HG03439 (cell line): ENCODE measurements around the gene RNF31.

Experiments
- ATAC-seq: cut with Tn5 transposase; IDR thresholded peaks from one replicate; pipeline ENCODE4 v1.9.1; 2021; ENCODE audit warnings: mild to moderate bottlenecking, moderate library complexity; ENCODE audit not compliant: unreplicated experiment

RNF31 gene

DNA sequence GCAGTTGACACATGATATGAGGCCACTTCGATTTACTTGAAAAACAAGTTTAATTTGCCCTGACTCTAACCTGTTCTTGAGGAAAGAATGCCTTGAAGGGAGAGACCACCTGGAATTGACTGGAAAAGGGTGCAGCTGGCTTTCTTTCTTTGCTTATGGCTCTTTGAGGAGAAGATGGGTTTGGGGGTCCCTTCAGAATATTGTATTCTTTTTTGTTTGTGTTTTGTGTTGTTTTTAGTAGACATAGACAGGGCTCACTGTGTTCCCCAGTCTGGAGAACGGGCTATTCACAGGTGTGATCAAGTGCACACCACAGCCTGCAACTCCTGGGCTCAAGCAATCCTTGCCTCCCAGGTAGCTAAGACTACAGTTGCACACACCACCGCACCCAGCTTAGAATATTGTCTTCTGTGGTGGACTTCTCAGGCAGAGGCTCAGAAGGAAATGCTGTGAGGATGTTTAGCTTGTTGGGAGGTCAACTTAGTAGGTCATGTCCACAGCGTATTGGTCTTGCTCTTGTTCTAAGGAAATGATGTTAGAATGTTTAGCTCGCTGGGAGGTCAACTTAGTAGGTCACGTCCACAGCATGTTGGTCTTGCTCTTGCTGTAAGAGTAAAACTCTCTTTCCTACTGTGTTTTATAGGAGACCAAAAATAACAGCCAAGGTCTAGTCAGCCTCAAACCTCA is 31.0 kb upstream of the RNF31 start:
- no peak for ATAC-seq

DNA sequence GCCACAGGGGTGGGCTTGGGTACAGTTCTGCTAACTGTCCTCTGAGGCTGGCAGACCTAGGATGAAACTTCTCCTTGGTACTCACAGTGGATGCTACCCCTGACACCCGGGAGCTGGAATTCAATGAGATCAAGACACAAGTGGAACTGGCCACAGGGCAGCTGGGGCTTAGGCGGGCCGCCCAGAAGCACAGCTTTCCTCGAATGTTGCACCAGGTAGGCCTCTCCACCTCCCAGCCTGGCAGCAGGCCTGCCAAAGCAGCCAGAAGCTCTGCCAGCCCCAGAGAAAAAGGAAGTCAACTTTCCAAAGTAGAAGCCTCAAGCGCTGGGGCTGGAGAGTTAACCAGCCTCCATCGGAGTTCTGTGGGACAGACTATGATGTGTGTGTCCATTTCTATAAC is 30.1 kb upstream of the RNF31 start:
- ATAC-seq, result no peak

- no peak for ATAC-seq
These were observed 27.6 kb upstream of the RNF31 start for GRCh38 chr14:24119691-24120090.

- no peak for ATAC-seq
These were observed 26.1 kb upstream of the RNF31 start for GRCh38 chr14:24121210-24121609.

DNA sequence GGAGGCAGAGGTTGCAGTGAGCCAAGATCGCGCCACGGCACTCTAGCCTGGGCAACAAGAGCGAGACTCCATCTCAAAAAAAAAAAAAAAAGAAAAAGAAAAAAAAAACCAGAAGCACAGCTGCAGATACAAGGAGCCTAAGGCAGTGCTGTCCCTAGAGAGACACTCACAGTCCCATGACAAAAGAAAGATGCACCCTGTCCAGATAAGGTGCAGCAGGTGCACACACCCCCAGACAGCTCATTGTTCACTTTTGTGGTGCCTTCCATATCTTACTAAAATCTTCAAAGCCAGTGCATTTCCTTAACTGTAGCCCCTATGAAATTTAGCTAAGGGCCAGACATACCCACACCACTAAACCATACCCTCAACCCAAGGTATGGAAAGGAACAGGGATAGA is 24.9 kb upstream of the RNF31 start:
- ATAC-seq, result no peak

- ATAC-seq, result no peak
These were observed 24.4 kb upstream of the RNF31 start for GRCh38 chr14:24122898-24123297.

- ATAC-seq, result no peak
These were observed 23.6 kb upstream of the RNF31 start for GRCh38 chr14:24123424-24124417.

GRCh38 chr14:24126939-24127338 is 20.4 kb upstream of the RNF31 start:
- no peak for ATAC-seq

- no peak for ATAC-seq
These were observed 19.6 kb upstream of the RNF31 start for GRCh38 chr14:24127673-24128072.

GRCh38 chr14:24129410-24129998 is 17.8 kb upstream of the RNF31 start:
- ATAC-seq, result no peak

- ATAC-seq, result no peak
These were observed 16.9 kb upstream of the RNF31 start, which contains the start of gene FITM1 for GRCh38 chr14:24130380-24130716. TSS of gene FITM1 (plus strand) at chr14:24130659. CDS start at chr14:24131564, 905 bp downstream.

- ATAC-seq, result no peak
These were observed 16.4 kb upstream of the RNF31 start for GRCh38 chr14:24130717-24131548.

- no peak for ATAC-seq
These were observed 15.7 kb upstream of the RNF31 start for GRCh38 chr14:24131549-24131966.

GRCh38 chr14:24132061-24132685 is 15.1 kb upstream of the RNF31 start:
- ATAC-seq, result no peak

- no peak for ATAC-seq
These were observed 14.3 kb upstream of the RNF31 start for GRCh38 chr14:24132976-24133375.

GRCh38 chr14:24133735-24134134 is 13.6 kb upstream of the RNF31 start:
- ATAC-seq, result no peak

DNA sequence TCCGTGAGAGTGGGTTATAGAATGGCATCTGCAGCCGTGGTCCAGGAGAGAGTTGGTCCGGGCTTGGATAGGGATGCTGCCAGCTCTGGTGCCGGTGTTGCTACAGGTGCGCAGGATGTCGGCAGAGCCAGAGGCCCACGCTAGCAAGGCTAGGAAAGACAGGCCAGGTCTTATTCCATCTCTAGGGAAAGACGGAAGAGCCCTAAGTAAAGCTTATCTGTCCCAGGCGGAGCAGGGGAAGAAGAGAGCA is 11.8 kb upstream of the RNF31 start:
- ATAC-seq, result peak; percentile 1

DNA sequence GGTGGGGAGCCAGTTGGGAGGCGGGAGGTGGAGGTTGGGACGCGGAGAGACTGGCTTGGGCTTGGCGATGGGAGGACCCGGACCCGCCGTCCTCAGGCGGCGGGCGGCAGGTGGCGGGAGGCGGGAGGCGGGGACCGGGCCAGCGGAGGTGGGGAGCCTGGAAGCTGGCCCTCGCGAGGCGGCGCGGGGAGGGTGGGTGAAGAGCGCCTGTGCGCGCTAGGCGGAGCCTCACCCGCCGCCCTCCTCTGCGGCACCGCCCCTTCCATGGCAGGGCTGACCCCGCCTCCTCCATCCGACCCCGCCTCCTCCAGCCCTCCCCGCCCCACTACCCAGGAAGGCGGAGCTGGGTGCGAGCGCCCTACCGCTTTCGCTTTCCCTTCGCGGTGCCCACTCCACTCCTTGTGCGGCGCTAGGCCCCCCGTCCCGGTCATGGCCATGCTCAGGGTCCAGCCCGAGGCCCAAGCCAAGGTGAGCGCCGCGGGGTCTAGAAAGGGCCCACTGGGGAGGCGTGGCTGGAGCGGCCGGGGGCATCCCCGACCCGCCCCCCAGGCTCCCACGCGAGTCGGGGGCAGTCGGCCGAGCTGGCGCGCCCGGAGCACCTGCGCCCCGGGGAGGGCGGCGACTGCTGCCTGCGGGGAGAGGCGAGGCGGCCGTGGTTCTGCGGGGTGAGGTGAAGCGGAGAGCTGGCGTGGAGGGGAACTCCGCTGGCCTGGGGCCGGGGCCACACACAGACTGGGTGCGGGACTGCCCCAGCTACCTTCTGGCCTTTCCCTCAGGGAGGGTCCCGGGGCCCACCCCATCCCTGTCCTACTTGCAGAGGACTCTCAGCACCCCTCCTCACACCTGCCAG is 11.2 kb upstream of the RNF31 start, which contains the start of gene PSME1:
Gene PSME1 (plus strand): TSS at position 361 of the 850 bp plus-strand sequence. CDS start 69 bp downstream, at position 430.
- peak; percentile 79 for ATAC-seq

DNA sequence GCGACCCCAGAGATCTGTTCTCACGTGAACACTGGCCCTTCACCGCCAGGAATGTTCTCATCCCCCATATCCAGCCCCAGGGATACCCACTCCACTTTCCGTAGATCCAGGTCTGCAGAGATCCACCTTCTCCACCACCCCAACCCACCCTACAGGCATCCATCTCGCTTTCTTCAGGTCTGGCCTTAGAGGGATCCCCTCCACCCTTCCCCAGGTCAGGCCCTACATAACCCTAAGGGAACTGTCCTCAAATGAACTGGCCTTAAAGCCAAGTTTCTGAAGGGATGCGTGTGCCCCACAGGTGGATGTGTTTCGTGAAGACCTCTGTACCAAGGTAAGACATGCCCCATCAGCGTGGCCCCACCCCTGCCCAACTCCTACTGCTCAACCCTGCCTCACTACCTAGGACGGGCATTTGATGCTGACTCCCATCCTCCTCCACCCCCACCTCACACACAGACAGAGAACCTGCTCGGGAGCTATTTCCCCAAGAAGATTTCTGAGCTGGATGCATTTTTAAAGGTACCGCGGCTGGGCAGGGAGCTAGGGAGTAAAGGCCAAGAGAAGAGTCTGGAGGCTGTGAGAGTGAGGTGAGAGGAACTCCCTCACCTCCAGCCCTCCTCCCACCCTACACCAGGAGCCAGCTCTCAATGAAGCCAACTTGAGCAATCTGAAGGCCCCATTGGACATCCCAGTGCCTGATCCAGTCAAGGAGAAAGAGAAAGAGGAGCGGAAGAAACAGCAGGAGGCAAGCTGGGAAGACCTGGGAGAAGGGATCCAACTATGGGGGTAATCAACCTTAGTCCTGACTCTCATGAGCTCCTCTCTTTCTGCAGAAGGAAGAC is 10.4 kb upstream of the RNF31 start:
- ATAC-seq, result no peak
